Prostate gland (tissue), 2 donors: Measurements from ENCODE around the gene BTF3. TPM values are rescaled to one million over a fixed set of nuclear protein-coding genes. Genes with fewer than 3 reads are reported as not detected.
"Not testable (repeated sequence)": the region's sequence is repeated elsewhere in the genome, so short reads cannot be mapped to it uniquely, and the experiment has no call there.

Experiments used
- DNase-seq: peaks from one replicate; pipeline ENCODE4 v3.0.0-alpha.2; 2019; ENCODE audit warnings: low spot score
- H3K27ac ChIP-seq, 2 donors: fragments of 200-600 bp; sonication (generic); 2 replicates each; pipeline ENCODE4 v1.5.1; 2017 to 2019
- H3K27me3 ChIP-seq: fragments of 200-600 bp; sonication (generic); replicated peaks from 2 replicates; pipeline ENCODE4 v1.5.1; 2019; ENCODE audit not compliant: insufficient read depth
- H3K36me3 ChIP-seq, 2 donors: fragments of 200-600 bp; sonication (generic); 1 replicate in 1 of 2; 2 replicates in 1 of 2; pipeline versions ENCODE4 v1.5.1 to v1.8.1; 2017 to 2019
- H3K4me1 ChIP-seq: fragments of 200-600 bp; sonication (generic); replicated peaks from 2 replicates; pipeline ENCODE4 v1.5.1; 2019
- H3K4me3 ChIP-seq, 2 donors: fragments of 200-600 bp; sonication (generic); 2 replicates each; pipeline ENCODE4 v1.5.1; 2017 to 2019
- H3K9me3 ChIP-seq: fragments of 200-600 bp; sonication (generic); 2 replicates; pipeline ENCODE4 v1.5.1; 2017
- POLR2A ChIP-seq: fragments of 450-650 bp; IDR thresholded peaks from one replicate; pipeline ENCODE4 v1.6.1; 2016; ENCODE audit warnings: antibody characterized with exemption, mild to moderate bottlenecking
- POLR2AphosphoS5 ChIP-seq: sonication (generic); formaldehyde crosslinking; IDR thresholded peaks from one replicate; pipeline ENCODE4 v1.6.1; 2017; ENCODE audit warnings: antibody characterized with exemption
- WGBS: methylation state at CpG from one replicate; pipeline ENCODE4 v1.1.5; 2018; 5-methylcytosine and 5-hydroxymethylcytosine counted together
- intact Hi-C: fragments of 100-400 bp; cut with DNase I; formaldehyde crosslinking; loops from one replicate; pipeline ENCODE4 v1.14.2; 2022
- total RNA-seq, 2 donors: library from RNA; depleted of rRNA; stranded (reverse); fragments of >200 nt; gene quantifications; one replicate each; pipeline ENCODE4 v1.1.0, GENCODE V29; 2016
- TF ChIP-seq, protein P1 (sequence below), 4 experiments: fragments of 200-600 bp in 2 of 4; fragments of 450-650 bp in 2 of 4; sonication (generic) in 2 of 4; IDR thresholded peaks; 1 replicate in 3 of 4; 2 replicates in 1 of 4; pipeline ENCODE4 v1.5.1; 2016 to 2019; ENCODE audit warnings: antibody characterized with exemption in 4 of 4, mild to moderate bottlenecking in 2 of 4, moderate library complexity in 2 of 4

BTF3 gene
- total RNA-seq, 2 donors from 2014 or later, result 363 to 598 TPM

DNA sequence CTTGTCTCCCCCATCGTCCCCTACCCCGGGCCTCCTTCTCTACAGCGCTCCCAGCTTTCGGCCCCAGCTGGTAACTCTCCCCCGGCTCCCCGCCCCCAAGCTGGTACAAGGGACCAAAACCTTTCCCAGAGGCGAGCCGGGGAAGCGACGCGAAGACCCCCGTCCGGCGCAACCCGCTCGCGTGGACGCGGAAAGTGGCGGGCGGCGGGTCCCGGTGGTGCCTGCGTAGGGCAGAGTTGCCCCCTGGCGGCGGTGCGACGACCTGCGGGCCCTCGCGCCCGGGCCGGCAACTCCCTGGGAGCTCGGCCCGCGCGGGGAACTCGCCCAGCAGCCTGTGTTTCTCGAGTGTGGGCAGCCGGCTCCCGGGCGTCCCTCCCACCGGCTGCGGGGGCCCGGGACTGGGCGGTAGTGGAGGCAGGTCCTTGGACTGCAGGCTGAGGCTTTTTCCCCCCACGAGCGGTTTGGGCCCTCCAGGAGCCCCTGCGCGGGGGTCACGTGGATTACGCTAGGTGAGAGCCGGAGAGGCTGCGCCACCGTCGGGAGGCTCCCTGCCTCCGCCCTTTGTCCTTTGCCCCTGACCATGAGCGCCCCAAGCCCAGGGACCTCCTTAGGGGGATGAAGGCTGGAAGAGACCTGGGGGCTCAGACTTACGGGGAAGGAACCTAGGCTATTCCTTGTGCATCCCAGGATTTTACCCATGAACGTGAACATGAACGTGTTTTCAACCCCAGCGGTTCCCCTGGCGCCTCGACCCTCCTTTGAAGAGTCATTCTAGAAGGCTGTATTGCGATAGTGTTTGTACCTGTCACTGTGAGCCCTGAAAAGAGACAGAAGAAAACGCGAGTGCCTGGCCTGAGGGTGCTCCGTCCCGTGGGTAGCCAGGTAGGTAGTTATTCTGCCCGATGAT is 46.8 kb upstream of the BTF3 start:
- no peak overlapping the region for H3K27ac ChIP-seq
- intact Hi-C loops, result loop anchor here (5.0 kb wide), 1 partner anchor 234 kb away; no protein-coding TSS in a partner anchor
- H3K4me1 ChIP-seq, result no peaks in the 10 kb centered on the region
- 5% methylated on average over 49 of the region's 70 CpGs for WGBS
- DNase-seq, result peak; percentile 35
- no peaks in the 10 kb centered on the region for H3K36me3 ChIP-seq
- H3K4me3 ChIP-seq, result peak overlapping the region in 1 of 2 donors; percentile 8
- no peaks in the 10 kb centered on the region for H3K9me3 ChIP-seq
- peaks cover 40% of the 10 kb centered on the region for H3K27me3 ChIP-seq
- no peak for TF ChIP-seq POLR2AphosphoS5
- TF ChIP-seq, protein P1, sequence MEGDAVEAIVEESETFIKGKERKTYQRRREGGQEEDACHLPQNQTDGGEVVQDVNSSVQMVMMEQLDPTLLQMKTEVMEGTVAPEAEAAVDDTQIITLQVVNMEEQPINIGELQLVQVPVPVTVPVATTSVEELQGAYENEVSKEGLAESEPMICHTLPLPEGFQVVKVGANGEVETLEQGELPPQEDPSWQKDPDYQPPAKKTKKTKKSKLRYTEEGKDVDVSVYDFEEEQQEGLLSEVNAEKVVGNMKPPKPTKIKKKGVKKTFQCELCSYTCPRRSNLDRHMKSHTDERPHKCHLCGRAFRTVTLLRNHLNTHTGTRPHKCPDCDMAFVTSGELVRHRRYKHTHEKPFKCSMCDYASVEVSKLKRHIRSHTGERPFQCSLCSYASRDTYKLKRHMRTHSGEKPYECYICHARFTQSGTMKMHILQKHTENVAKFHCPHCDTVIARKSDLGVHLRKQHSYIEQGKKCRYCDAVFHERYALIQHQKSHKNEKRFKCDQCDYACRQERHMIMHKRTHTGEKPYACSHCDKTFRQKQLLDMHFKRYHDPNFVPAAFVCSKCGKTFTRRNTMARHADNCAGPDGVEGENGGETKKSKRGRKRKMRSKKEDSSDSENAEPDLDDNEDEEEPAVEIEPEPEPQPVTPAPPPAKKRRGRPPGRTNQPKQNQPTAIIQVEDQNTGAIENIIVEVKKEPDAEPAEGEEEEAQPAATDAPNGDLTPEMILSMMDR (IDR thresholded peaks at IDR 0.05), result peak; percentile 60 to 84 (median 76)

DNA sequence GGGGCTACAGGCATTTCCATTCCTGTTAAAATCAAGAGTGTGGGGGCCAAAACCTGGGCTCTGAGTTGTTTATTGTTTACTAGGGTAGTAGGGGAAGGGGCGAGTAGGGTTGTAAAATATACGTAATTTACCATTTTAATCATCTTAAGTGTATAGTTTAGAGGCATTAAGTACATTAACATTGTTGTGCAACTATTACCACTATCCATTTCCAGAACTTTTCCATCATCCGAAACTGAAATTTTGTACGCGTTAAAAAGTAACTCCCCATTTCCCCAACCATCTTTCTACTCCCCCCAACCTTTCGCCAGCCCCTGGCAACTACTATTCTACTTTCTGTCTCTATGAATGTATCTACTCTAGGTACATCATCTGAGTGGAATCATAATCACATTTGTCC is 46.0 kb upstream of the BTF3 start:
- no peak for DNase-seq
- Histone ChIP-seq H3K9me3 (no peaks in the 10 kb centered on the region), H3K27ac (no peak overlapping the region), H3K27me3 (peaks cover 40% of the 10 kb centered on the region), H3K36me3 (no peaks in the 10 kb centered on the region), H3K4me3 (no peak overlapping the region), H3K4me1 (no peaks in the 10 kb centered on the region)
- WGBS, result 63% methylated on average over 6 of the region's 6 CpGs
- intact Hi-C loops, result loop anchor here (5.0 kb wide), 1 partner anchor 235 kb away; no protein-coding TSS in a partner anchor
- TF ChIP-seq, protein P1 (IDR thresholded peaks at IDR 0.05), result no peak
- no peak for TF ChIP-seq POLR2AphosphoS5

DNA sequence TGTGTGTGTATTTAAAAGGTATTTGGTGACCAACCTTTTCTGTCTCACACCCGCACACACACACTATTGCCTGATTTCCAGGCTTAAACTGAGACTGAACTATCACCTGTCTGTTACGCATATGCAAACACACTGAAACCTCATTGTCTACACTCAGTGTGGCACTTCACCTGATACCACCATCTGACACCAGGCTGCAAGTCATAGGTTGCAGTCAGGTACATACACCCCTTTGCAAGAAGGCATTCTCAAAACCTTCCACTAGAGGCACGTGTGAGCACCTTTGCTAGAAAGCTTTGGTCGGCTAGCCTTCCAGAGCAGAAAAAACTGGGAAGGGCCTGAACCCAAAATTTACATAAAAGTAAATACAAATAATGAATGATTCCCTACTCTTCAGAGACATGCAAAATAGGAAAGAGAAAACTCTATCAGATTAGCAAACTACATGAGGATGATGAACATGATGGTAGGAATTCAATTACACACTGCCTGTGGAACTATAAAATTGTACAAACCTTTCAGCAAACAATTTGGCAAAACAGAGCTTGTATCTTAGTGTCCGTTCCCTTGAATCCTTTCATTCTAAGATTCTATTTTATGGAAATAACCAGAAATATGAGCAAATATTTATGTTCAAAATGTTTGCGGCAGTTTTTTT is 43.7 kb upstream of the BTF3 start:
- Histone ChIP-seq H3K4me3 (no peak overlapping the region), H3K36me3 (no peaks in the 10 kb centered on the region), H3K27ac (no peak overlapping the region), H3K27me3 (peaks cover 31% of the 10 kb centered on the region), H3K9me3 (no peaks in the 10 kb centered on the region), H3K4me1 (no peaks in the 10 kb centered on the region)
- TF ChIP-seq POLR2A, result no peak
- TF ChIP-seq, protein P1 (IDR thresholded peaks at IDR 0.05), result peak in 3 of 4 experiments; percentile 29 to 57 (median 35)
- intact Hi-C loops, result loop anchor here (5.0 kb wide), 1 partner anchor 237 kb away; no protein-coding TSS in a partner anchor
- WGBS, result 39% methylated on average over 6 of the region's 6 CpGs
- DNase-seq, result no peak

DNA sequence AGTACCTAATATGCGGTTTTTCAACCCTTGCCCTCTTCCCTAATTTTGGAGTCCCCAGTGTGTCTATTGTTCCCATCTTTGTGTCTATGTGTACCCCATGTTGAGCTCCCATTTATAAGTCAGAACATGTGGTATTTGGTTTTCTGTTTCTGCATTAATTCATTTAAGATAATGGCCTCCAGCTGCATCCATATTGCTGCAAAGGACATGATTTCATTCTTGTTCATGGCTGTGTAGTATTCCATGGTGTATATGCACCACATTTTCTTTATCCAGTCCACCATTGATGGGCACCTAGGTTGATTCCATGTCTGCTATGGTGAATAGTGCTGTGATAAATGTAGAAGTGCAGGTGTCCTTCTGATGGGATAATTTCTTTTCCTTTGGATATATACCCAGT is 41.8 kb upstream of the BTF3 start:
- H3K4me1 ChIP-seq, H3K4me3 ChIP-seq, H3K9me3 ChIP-seq, intact Hi-C loops, DNase-seq, H3K27ac ChIP-seq, H3K36me3 ChIP-seq: not testable (repeated sequence)
- H3K27me3 ChIP-seq, result peaks cover 14% of the 10 kb centered on the region
- WGBS, result 87% methylated on average over 1 of the region's 1 CpG

DNA sequence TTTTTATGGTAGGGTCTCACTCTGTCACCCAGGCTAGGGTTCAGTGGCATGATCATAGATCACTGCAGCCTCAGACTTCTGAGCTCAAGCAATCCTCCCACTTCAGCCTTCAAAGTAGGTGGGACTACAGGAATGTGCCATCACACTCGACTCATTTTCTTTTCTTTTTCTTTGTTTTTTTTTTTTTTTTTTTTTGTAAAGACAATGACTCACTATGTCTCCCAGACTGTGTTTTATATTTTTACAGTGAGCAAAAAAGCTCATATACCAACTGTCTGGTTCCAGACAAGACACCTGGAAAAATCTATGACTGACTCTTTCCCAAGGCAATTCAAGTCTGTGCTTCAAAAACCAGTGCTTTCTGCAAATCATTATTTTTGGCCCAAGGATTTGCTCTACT is 38.9 kb upstream of the BTF3 start:
- Histone ChIP-seq H3K27me3 (no peaks in the 10 kb centered on the region), H3K36me3 (no peaks in the 10 kb centered on the region), H3K27ac (no peak overlapping the region), H3K4me1 (no peaks in the 10 kb centered on the region), H3K4me3 (no peak overlapping the region), H3K9me3 (no peaks in the 10 kb centered on the region)
- DNase-seq, result no peak
- TF ChIP-seq POLR2AphosphoS5 (no peak), POLR2A (no peak)
- TF ChIP-seq, protein P1 (IDR thresholded peaks at IDR 0.05), result no peak
- intact Hi-C loops, result no loop called here
- WGBS, result 43% methylated on average over 1 of the region's 1 CpG
